Coronary artery (tissue), 2 donors: ENCODE measurements around the gene ITGAE.

Experiments
- DNase-seq: peaks from one replicate; pipeline ENCODE4 v3.0.0-alpha.2; 2017; ENCODE audit warnings: low spot score
- H3K27ac ChIP-seq, 2 donors: fragments of 200-600 bp; sonication (generic); one replicate each; pipeline ENCODE4 v1.5.1; 2016 to 2019
- H3K4me3 ChIP-seq: fragments of 200-600 bp; sonication (generic); 2 replicates; pipeline ENCODE4 v1.5.1; 2016; ENCODE audit warnings: mild to moderate bottlenecking, moderate library complexity
- CTCF ChIP-seq: fragments of 200-600 bp; sonication (generic); IDR thresholded peaks from one replicate; pipeline ENCODE4 v1.5.1; 2019; ENCODE audit warnings: antibody characterized with exemption

The ITGAE gene

DNA sequence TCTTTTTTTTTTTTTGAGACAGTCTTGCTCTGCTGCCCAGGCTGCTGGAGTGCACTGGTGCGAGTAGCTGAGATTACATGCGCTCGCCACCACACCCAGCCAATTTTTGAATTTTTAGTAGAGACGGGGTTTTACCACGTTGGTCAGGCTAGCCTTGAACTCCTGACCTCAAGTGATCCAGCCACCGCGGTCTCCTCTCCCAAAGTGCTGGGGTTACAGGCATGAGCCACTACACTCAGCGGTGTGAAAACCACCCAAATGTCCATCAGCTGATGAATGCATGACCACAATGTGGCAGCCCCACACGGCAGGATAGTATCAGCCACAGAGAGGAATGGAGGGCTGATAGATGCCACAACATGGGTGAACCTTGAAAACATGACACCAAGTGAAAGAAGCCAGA lies 107.2 kb downstream of the ITGAE start:
- no peak for TF ChIP-seq CTCF
- Histone ChIP-seq H3K27ac (no peak overlapping the region), H3K4me3 (no peak overlapping the region)
- DNase-seq = no peak

- Histone ChIP-seq H3K4me3 (no peak overlapping the region), H3K27ac (no peak overlapping the region)
- DNase-seq = no peak
- no peak for TF ChIP-seq CTCF
Measured at GRCh38 chr17:3693141-3693540, 107.8 kb downstream of the ITGAE start.

- DNase-seq = no peak
- H3K4me3 ChIP-seq = no peak overlapping the region
- no peak overlapping the region for H3K27ac ChIP-seq
- TF ChIP-seq CTCF = no peak
Measured at GRCh38 chr17:3692346-3692745, 108.6 kb downstream of the ITGAE start.

- H3K27ac ChIP-seq = no peak overlapping the region
- no peak overlapping the region for H3K4me3 ChIP-seq
- no peak for TF ChIP-seq CTCF
- DNase-seq = no peak
Measured at GRCh38 chr17:3691617-3692067, 109.3 kb downstream of the ITGAE start.

DNA sequence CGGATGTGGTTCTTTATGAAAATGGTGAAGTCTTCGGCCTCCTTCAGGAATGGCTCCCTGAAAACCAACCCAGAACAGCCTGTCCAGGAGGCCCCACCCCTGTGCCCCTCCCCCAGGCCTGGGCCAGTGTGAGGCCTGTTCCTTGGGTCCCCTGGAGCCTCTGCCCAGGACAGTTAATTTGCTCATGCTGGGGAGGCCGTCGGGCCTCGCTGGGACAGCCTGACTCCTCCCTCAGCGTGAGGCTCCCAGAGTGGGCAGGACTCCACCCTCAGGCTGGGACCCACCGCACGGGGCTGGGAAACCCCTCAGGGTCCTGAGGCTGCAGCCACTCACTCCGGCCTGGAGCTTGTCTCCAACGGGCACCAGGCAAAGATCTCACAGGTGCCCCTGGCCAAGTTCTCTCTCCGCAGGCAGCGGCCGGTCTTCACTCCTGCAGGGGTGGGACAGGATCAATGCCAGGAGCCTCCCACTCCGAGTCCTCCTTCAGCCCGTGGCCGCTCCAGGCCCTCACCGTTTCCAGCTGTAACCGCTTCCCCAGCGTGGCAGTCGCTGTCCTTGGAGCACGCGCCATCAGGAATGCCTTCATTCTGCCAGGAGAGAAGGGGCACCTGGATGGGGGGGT lies 110.8 kb downstream of the ITGAE start:
- no peak for DNase-seq
- Histone ChIP-seq H3K27ac (no peak overlapping the region), H3K4me3 (no peak overlapping the region)
- no peak for TF ChIP-seq CTCF

DNA sequence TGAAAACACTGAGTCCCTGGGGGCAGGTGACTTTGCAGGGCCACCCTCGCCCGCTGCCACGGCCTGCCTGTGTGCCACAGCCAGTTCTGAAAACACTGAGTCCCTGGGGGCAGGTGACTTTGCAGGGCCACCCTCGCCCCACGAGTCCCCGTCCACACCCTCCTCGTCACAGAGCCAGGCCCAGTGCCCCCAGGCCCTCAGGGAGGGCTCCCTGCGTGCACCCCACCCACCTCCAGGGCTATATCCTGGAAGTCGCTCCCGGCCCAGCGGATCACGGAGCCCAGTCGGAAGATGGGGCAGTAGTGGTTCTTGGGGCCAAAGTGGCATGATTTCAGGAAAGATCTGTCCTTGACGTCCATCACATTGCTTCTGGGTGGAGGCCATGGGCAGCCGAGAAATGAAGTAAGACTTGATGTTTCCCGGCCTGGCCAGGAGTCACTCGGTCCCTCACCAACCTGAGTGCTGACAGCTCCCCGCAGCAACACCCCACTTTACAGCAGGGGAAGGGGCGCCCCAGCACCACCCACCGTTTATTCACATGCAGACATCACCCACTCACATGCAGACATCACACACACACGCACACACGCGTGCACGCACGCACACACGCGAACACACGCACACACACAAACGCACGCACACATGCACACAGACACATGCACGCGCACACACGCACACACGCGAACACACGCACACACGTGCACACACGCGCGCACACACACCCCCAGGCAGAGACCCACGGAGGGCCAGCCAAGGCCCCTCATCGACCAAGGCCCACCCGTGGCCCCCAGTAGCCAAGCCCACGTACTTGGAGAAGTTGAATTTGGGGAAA lies 111.5 kb downstream of the ITGAE start:
- no peak overlapping the region for H3K27ac ChIP-seq
- no peak for TF ChIP-seq CTCF
- no peak overlapping the region for H3K4me3 ChIP-seq
- peak; percentile 61 for DNase-seq

DNA sequence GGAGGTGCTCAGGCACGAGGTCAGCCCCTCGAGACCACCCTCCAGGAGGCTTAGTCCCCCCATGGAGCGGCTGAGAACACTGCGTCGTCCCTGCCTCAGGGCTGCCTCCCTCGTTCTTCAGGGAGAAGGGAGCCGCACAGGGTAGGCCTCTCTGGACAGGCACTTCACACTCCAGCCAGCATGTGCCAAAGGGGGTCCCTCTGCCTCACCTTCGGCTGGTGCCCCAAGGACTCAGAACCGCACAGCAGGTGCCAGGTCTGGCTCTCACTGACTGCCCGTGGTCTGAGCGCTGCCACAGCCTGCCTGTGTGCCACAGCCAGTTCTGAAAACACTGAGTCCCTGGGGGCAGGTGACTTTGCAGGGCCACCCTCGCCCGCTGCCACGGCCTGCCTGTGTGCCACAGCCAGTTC lies 112.1 kb downstream of the ITGAE start:
- no peak for DNase-seq
- H3K4me3 ChIP-seq = no peak overlapping the region
- no peak overlapping the region for H3K27ac ChIP-seq
- TF ChIP-seq CTCF = no peak
